SK-N-SH (cell line): ENCODE measurements around the gene ARHGEF12. TPM values are rescaled to one million over a fixed set of nuclear protein-coding genes. Genes with fewer than 3 reads are reported as not detected.

Experiments
- CTCF ChIA-PET: fragments of 300-600, 350-600 bp; formaldehyde crosslinking; extraction: SDS; loops from one replicate; lab custom pipeline; 2021; lab: Yijun Ruan, JAX
- POLR2A ChIA-PET: fragments of 350-600 bp; sonication (Branson Sonifier 250); formaldehyde crosslinking; extraction: SDS; loops from one replicate; lab custom pipeline; 2020; ENCODE audit warnings: antibody characterized with exemption, inconsistent platforms; lab: Yijun Ruan, JAX
- DNase-seq: peaks from one replicate; pipeline ENCODE4 v3.0.0; 2012
- H2AFZ ChIP-seq: fragments of 200-600 bp; sonication (generic); 2 replicates; pipeline ENCODE4 v1.8.1; 2016; ENCODE audit warnings: antibody characterized with exemption, mild to moderate bottlenecking, low read depth
- H3F3A ChIP-seq: fragments of 200-600 bp; sonication (generic); replicated peaks from 2 replicates; pipeline ENCODE3; 2016; ENCODE audit warnings: antibody characterized with exemption, mild to moderate bottlenecking; ENCODE audit not compliant: insufficient read depth
- H3K27ac ChIP-seq, 2 experiments: fragments of 200-500 bp in 1 of 2; fragments of 200-600 bp in 1 of 2; sonication (Bioruptor generic) in 1 of 2; sonication (generic), shearing (Covaris generic) in 1 of 2; 2 replicates each; pipeline versions ENCODE4 v1.5.1 to v1.6.1; 2014 to 2016; ENCODE audit warnings: low read depth in 2 of 2, inconsistent platforms in 1 of 2, low read length in 1 of 2, mild to moderate bottlenecking in 1 of 2, mixed read lengths in 1 of 2
- H3K27me3 ChIP-seq: fragments of 200-600 bp; sonication (generic), shearing (Covaris generic); 2 replicates; pipeline ENCODE4 v1.6.1; 2016; ENCODE audit warnings: mixed run types; ENCODE audit not compliant: insufficient read depth
- H3K36me3 ChIP-seq, 2 experiments: fragments of 200-500 bp in 1 of 2; fragments of 200-600 bp in 1 of 2; sonication (Bioruptor generic) in 1 of 2; sonication (generic) in 1 of 2; replicated peaks in 1 of 2; 2 replicates each; pipeline versions ENCODE3 to v1.5.1; 2014 to 2016; ENCODE audit warnings: low read length in 1 of 2, mild to moderate bottlenecking in 1 of 2; ENCODE audit not compliant: insufficient read depth in 2 of 2, control insufficient read depth in 1 of 2
- H3K4me1 ChIP-seq, 2 experiments: fragments of 200-500 bp in 1 of 2; fragments of 200-600 bp in 1 of 2; sonication (Bioruptor generic) in 1 of 2; sonication (generic), shearing (Covaris generic) in 1 of 2; 2 replicates each; pipeline versions ENCODE4 v1.5.1 to v1.6.1; 2014 to 2016; ENCODE audit warnings: low read depth in 1 of 2, low read length in 1 of 2, mixed run types in 1 of 2; ENCODE audit not compliant: insufficient read depth in 2 of 2, control insufficient read depth in 1 of 2
- H3K4me2 ChIP-seq: fragments of 200-600 bp; sonication (generic), shearing (Covaris generic); 2 replicates; pipeline ENCODE4 v1.6.1; 2017; ENCODE audit warnings: mixed run types
- H3K4me3 ChIP-seq, 2 experiments: fragments of 200-500 bp in 1 of 2; fragments of 200-600 bp in 1 of 2; sonication (Bioruptor generic) in 1 of 2; sonication (generic), shearing (Covaris generic) in 1 of 2; 2 replicates each; pipeline versions ENCODE4 v1.5.1 to v1.8.1; 2014 to 2016; ENCODE audit warnings: low read depth in 2 of 2, inconsistent platforms in 1 of 2, low read length in 1 of 2, mild to moderate bottlenecking in 1 of 2, mixed read lengths in 1 of 2, moderate library complexity in 1 of 2
- H3K79me2 ChIP-seq: fragments of 200-600 bp; sonication (generic); 2 replicates; pipeline ENCODE4 v1.8.1; 2017; ENCODE audit warnings: mild to moderate bottlenecking; ENCODE audit not compliant: insufficient read depth
- H3K9ac ChIP-seq: fragments of 200-600 bp; sonication (generic); 2 replicates; pipeline ENCODE4 v1.6.1; 2017; ENCODE audit warnings: mixed run types
- H3K9me2 ChIP-seq: fragments of 200-600 bp; sonication (generic); 2 replicates; pipeline ENCODE4 v1.6.1; 2017; ENCODE audit warnings: mixed run types
- H3K9me3 ChIP-seq: fragments of 200-600 bp; sonication (generic); 2 replicates; pipeline ENCODE4 v1.6.1; 2017; ENCODE audit warnings: mixed run types, mild to moderate bottlenecking, moderate library complexity
- H4K20me1 ChIP-seq: fragments of 200-600 bp; sonication (generic); 2 replicates; pipeline ENCODE4 v1.6.1; 2017; ENCODE audit warnings: mild to moderate bottlenecking, mixed run types; ENCODE audit not compliant: insufficient read depth
- CHD2 ChIP-seq: fragments of 150-350 bp; IDR thresholded peaks from 2 replicates; pipeline ENCODE4 v1.6.1; 2018; ENCODE audit warnings: low read length; ENCODE audit not compliant: partially characterized antibody
- FOXM1 ChIP-seq: IDR thresholded peaks from 2 replicates; pipeline ENCODE4 v1.4.0; 2012; ENCODE audit warnings: low read depth, mild to moderate bottlenecking
- MEF2A ChIP-seq: IDR thresholded peaks from 2 replicates; pipeline ENCODE4 v1.4.0; 2012; ENCODE audit warnings: low read depth, borderline replicate concordance
- POLR2AphosphoS5 ChIP-seq: IDR thresholded peaks from 2 replicates; pipeline ENCODE4 v1.6.1; 2012; ENCODE audit warnings: low read depth, low read length
- RAD21 ChIP-seq: IDR thresholded peaks from 2 replicates; pipeline ENCODE4 v1.6.1; 2012; ENCODE audit warnings: mild to moderate bottlenecking, low read length
- RCOR1 ChIP-seq: fragments of 150-350 bp; IDR thresholded peaks from 2 replicates; pipeline ENCODE4 v1.6.1; 2017; ENCODE audit warnings: antibody characterized with exemption, low read length
- RFX5 ChIP-seq: IDR thresholded peaks from 2 replicates; pipeline ENCODE4 v1.6.1; 2012; ENCODE audit warnings: mild to moderate bottlenecking, improper control_type of control experiment, low read length
- RXRA ChIP-seq: IDR thresholded peaks from 2 replicates; pipeline ENCODE4 v1.4.0; 2012; ENCODE audit warnings: low read depth, mild to moderate bottlenecking, borderline replicate concordance
- SIN3A ChIP-seq: IDR thresholded peaks from 2 replicates; pipeline ENCODE4 v1.6.1; 2012; ENCODE audit warnings: low read depth, mild to moderate bottlenecking, low read length, moderate library complexity, borderline replicate concordance
- TAF1 ChIP-seq: IDR thresholded peaks from 2 replicates; pipeline ENCODE4 v1.6.1; 2012; ENCODE audit warnings: low read depth, mild to moderate bottlenecking, low read length, moderate library complexity, borderline replicate concordance
- TCF12 ChIP-seq: IDR thresholded peaks from 2 replicates; pipeline ENCODE4 v1.4.0; 2012
- WGBS: methylation state at CpG from one replicate; pipeline ENCODE4 v1.1.6; 2017; ENCODE audit warnings: low lambda C conversion rate; 5-methylcytosine and 5-hydroxymethylcytosine counted together
- polyA plus RNA-seq, 3 experiments: library from polyadenylated mRNA; depleted of rRNA; stranded (reverse); fragments of >200 nt; gene quantifications; 2 replicates each; pipeline ENCODE4 v1.2.3, GENCODE V29; 2012
- TF ChIP-seq, protein P1 (sequence below): IDR thresholded peaks from 2 replicates; pipeline ENCODE4; 2012
- TF ChIP-seq, protein P2 (sequence below): IDR thresholded peaks from 2 replicates; pipeline ENCODE4 v1.6.1; 2012; ENCODE audit warnings: mild to moderate bottlenecking, low read depth, low read length, moderate library complexity
- TF ChIP-seq, protein P3 (sequence below): IDR thresholded peaks from 2 replicates; pipeline ENCODE4 v1.4.0; 2012; ENCODE audit warnings: low read depth, borderline replicate concordance
- TF ChIP-seq, protein P4 (sequence below): fragments of 150-350 bp; IDR thresholded peaks from 2 replicates; pipeline ENCODE4 v1.6.1; 2017; ENCODE audit warnings: antibody characterized with exemption, low read length, low read depth, borderline replicate concordance
- TF ChIP-seq, protein P5 (sequence below): IDR thresholded peaks from 2 replicates; pipeline ENCODE4 v1.4.0; 2012; ENCODE audit warnings: low read depth
- TF ChIP-seq, protein P6 (sequence below): IDR thresholded peaks from 2 replicates; pipeline ENCODE4 v1.4.0; 2012; ENCODE audit warnings: low read depth, borderline replicate concordance

The ARHGEF12 gene
- polyA plus RNA-seq, 1 of the 3 experiments (the other 2 are of a cell fraction): 12.3 TPM

DNA sequence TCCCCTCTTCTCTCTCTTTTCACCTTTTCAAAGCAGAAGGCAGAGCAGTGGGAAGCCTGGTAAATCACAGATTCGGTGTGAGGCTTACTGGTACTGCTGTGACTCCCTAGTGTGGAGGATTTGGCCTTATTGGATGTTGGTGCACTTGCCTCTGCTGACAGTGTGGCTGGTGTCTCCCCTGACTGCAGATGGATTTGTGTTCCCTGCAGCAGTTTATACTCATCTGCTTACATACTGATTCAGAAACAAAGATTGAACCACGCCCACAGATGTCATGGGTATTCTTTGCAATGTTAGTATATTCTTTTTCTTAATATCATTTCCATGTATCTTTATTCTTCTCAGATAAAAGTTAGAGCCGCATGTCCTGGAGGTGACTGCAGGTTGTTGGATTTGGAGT, 148.5 kb downstream of the ARHGEF12 start:
- Histone ChIP-seq H3K9me2 (no peaks in the 10 kb centered on the region), H2AFZ (no peak overlapping the region), H3F3A (peaks cover 5% of the 10 kb centered on the region)
- CTCF ChIA-PET: no interaction called here
- TF ChIP-seq TCF12 (no peak), CHD2 (no peak), SIN3A (no peak), FOXM1 (no peak), TAF1 (no peak), MEF2A (no peak)
- TF ChIP-seq, protein P1, sequence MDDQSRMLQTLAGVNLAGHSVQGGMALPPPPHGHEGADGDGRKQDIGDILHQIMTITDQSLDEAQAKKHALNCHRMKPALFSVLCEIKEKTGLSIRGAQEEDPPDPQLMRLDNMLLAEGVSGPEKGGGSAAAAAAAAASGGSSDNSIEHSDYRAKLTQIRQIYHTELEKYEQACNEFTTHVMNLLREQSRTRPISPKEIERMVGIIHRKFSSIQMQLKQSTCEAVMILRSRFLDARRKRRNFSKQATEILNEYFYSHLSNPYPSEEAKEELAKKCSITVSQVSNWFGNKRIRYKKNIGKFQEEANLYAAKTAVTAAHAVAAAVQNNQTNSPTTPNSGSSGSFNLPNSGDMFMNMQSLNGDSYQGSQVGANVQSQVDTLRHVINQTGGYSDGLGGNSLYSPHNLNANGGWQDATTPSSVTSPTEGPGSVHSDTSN: no peak
- TF ChIP-seq, protein P2, sequence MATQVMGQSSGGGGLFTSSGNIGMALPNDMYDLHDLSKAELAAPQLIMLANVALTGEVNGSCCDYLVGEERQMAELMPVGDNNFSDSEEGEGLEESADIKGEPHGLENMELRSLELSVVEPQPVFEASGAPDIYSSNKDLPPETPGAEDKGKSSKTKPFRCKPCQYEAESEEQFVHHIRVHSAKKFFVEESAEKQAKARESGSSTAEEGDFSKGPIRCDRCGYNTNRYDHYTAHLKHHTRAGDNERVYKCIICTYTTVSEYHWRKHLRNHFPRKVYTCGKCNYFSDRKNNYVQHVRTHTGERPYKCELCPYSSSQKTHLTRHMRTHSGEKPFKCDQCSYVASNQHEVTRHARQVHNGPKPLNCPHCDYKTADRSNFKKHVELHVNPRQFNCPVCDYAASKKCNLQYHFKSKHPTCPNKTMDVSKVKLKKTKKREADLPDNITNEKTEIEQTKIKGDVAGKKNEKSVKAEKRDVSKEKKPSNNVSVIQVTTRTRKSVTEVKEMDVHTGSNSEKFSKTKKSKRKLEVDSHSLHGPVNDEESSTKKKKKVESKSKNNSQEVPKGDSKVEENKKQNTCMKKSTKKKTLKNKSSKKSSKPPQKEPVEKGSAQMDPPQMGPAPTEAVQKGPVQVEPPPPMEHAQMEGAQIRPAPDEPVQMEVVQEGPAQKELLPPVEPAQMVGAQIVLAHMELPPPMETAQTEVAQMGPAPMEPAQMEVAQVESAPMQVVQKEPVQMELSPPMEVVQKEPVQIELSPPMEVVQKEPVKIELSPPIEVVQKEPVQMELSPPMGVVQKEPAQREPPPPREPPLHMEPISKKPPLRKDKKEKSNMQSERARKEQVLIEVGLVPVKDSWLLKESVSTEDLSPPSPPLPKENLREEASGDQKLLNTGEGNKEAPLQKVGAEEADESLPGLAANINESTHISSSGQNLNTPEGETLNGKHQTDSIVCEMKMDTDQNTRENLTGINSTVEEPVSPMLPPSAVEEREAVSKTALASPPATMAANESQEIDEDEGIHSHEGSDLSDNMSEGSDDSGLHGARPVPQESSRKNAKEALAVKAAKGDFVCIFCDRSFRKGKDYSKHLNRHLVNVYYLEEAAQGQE: no peak
- TF ChIP-seq, all 33 proteins: peak for 0
- Histone ChIP-seq H3K9me3 (no peaks in the 10 kb centered on the region), H3K4me3 (no peak overlapping the region), H4K20me1 (no peaks in the 10 kb centered on the region), H3K4me2 (no peak overlapping the region), H3K36me3 (peaks cover 59 to 63% of the 10 kb centered on the region in 2 experiments), H3K27me3 (no peaks in the 10 kb centered on the region), H3K9ac (no peak overlapping the region), H3K4me1 (peaks cover 0 to 2% of the 10 kb centered on the region in 2 experiments; a peak in 1 of 4 replicates), H3K27ac (no peak overlapping the region), H3K79me2 (no peaks in the 10 kb centered on the region)
- WGBS: 94% methylated on average over 3 of the region's 3 CpGs
- POLR2A ChIA-PET: interaction anchor here (0.6 kb wide), 1 partner anchor 20 kb away, joined by 5 read pairs; no protein-coding TSS in a partner anchor
- no peak for DNase-seq

DNA sequence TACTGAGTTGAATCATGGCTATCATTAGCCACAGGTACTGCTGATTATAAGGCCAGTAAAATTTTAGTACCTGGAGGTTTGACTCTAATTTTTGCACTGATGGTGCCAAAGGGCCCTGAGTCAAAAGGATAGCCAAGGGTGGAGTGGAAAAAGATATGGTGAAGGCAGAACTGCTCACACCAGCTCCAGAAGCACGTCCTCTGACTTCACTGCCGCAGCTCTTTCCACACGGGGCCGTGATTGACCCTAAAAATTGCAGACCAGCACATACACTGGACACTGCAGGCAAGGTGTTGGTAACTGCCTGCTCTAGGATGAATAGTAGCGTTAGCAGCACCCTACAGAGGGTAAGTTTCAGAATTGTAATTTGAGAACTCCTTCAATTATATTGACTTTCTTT, 149.9 kb downstream of the ARHGEF12 start:
- no peaks in the 10 kb centered on the region for H3K27me3 ChIP-seq
- no peak overlapping the region for H3K27ac ChIP-seq
- H3K9ac ChIP-seq: no peak overlapping the region
- TF ChIP-seq RCOR1 (no peak), RFX5 (no peak), MEF2A (no peak), RXRA (no peak), TAF1 (no peak), RAD21 (no peak), POLR2AphosphoS5 (no peak)
- TF ChIP-seq, protein P3, sequence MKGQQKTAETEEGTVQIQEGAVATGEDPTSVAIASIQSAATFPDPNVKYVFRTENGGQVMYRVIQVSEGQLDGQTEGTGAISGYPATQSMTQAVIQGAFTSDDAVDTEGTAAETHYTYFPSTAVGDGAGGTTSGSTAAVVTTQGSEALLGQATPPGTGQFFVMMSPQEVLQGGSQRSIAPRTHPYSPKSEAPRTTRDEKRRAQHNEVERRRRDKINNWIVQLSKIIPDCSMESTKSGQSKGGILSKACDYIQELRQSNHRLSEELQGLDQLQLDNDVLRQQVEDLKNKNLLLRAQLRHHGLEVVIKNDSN: no peak
- TF ChIP-seq, protein P4, sequence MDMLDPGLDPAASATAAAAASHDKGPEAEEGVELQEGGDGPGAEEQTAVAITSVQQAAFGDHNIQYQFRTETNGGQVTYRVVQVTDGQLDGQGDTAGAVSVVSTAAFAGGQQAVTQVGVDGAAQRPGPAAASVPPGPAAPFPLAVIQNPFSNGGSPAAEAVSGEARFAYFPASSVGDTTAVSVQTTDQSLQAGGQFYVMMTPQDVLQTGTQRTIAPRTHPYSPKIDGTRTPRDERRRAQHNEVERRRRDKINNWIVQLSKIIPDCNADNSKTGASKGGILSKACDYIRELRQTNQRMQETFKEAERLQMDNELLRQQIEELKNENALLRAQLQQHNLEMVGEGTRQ: no peak
- TF ChIP-seq, protein P5, sequence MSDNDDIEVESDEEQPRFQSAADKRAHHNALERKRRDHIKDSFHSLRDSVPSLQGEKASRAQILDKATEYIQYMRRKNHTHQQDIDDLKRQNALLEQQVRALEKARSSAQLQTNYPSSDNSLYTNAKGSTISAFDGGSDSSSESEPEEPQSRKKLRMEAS: no peak
- TF ChIP-seq, protein P6, sequence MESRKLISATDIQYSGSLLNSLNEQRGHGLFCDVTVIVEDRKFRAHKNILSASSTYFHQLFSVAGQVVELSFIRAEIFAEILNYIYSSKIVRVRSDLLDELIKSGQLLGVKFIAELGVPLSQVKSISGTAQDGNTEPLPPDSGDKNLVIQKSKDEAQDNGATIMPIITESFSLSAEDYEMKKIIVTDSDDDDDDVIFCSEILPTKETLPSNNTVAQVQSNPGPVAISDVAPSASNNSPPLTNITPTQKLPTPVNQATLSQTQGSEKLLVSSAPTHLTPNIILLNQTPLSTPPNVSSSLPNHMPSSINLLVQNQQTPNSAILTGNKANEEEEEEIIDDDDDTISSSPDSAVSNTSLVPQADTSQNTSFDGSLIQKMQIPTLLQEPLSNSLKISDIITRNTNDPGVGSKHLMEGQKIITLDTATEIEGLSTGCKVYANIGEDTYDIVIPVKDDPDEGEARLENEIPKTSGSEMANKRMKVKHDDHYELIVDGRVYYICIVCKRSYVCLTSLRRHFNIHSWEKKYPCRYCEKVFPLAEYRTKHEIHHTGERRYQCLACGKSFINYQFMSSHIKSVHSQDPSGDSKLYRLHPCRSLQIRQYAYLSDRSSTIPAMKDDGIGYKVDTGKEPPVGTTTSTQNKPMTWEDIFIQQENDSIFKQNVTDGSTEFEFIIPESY: no peak
- no peak overlapping the region for H2AFZ ChIP-seq
- H3F3A ChIP-seq: peaks cover 5% of the 10 kb centered on the region
- H4K20me1 ChIP-seq: no peaks in the 10 kb centered on the region
- no peaks in the 10 kb centered on the region for H3K9me2 ChIP-seq
- CTCF ChIA-PET: no interaction called here
- H3K9me3 ChIP-seq: no peaks in the 10 kb centered on the region
- WGBS: 100% methylated on average over 2 of the region's 5 CpGs
- no peak for DNase-seq
- H3K4me1 ChIP-seq: peaks cover 0 to 2% of the 10 kb centered on the region in 2 experiments; a peak in 1 of 4 replicates
- H3K4me3 ChIP-seq: no peak overlapping the region
- no peaks in the 10 kb centered on the region for H3K79me2 ChIP-seq
- H3K4me2 ChIP-seq: no peak overlapping the region
- POLR2A ChIA-PET: no interaction called here
- peaks cover 52 to 59% of the 10 kb centered on the region in 2 experiments for H3K36me3 ChIP-seq
